Gastroesophageal sphincter (tissue), 3 donors: ENCODE measurements around the gene COMP.

Experiments
- CTCF ChIP-seq, 4 experiments: fragments of 200-600 bp in 2 of 4; fragments of 450-650 bp in 2 of 4; sonication (generic) in 1 of 4; IDR thresholded peaks; one replicate each; pipeline ENCODE4 v1.5.1; 2017 to 2019; ENCODE audit warnings: antibody characterized with exemption in 4 of 4, mild to moderate bottlenecking in 2 of 4, moderate library complexity in 2 of 4
- EP300 ChIP-seq: sonication (generic); formaldehyde crosslinking; IDR thresholded peaks from one replicate; pipeline ENCODE4 v1.6.1; 2017; ENCODE audit warnings: antibody characterized with exemption, mild to moderate bottlenecking
- POLR2A ChIP-seq, 2 donors: fragments of 450-650 bp; IDR thresholded peaks; one replicate each; pipeline ENCODE4 v1.6.1; 2017; ENCODE audit warnings: antibody characterized with exemption in 2 of 2, mild to moderate bottlenecking in 2 of 2, moderate library complexity in 1 of 2
- POLR2AphosphoS5 ChIP-seq: sonication (generic); formaldehyde crosslinking; IDR thresholded peaks from one replicate; pipeline ENCODE4 v1.6.1; 2017; ENCODE audit warnings: antibody characterized with exemption

DNA sequence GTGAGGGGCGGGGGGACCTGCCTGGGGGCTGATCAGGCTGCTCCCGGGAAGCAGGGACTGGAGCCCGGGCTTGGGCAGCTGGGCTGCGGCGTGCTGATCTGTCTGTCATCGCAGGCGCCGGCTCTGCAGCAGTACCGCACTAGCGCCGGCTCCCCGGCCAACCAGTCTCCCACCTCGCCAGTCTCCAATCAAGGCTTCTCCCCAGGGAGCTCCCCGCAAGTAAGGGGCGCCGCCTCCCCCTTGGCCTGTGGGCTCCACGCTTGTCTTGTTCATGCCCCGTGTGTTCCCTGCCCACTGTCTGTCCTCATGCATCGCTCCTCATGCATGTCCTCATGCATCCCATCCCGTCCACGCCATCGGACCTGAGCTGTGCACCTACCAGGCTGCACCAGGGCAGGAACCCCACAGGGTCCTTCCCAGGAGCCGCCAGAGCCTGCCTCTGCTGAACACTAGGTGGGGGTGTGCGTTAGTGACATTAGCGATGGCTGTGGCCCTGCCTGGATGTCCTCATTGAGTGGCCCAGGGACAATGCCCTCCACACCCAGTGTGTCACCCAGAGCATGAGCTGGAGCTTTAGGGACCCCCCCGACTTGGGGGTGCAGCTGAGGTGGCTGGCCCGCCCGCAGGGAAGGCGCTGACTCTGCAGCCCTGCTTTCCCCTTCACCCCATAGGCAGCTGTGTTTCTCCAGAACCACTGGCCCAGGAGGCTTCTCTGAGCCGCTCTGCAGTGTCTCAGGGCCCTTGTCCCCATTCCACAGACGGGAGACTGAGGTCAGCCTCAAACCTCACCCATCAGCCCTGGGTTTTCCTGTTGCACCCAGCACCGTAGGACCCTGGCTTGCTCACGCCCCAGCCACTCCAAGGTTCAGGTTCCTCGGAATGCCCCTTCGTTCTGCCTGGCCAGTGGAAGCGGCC is 19.5 kb downstream of the COMP start:
- TF ChIP-seq CTCF (IDR thresholded peaks at IDR 0.05) (no peak), POLR2A (IDR thresholded peaks at IDR 0.05) (no peak), POLR2AphosphoS5 (no peak), EP300 (no peak)
